ENCODE results near the gene HDAC11. TPM values are rescaled to one million over a fixed set of nuclear protein-coding genes. Genes with fewer than 3 reads are reported as not detected.

The HDAC11 gene
- total and polyA plus RNA-seq, 9 of the 15 experiments (the other 6 are each of a cell fraction or from before 2014, with no cell fraction given), result 0.60 to 6.0 (median 4.5) TPM

- Histone ChIP-seq H3K9ac (ENCODE audit: insufficient read depth in 1 of 2, low read depth in 2 of 2, low read length in 2 of 2) (peak overlapping the region in 1 of 2 experiments; percentile 2; a peak in 1 of 4 replicates), H3K27ac (ENCODE audit: extremely low read depth, low read depth, low read length) (no peak overlapping the region), H3K79me2 (ENCODE audit: control insufficient read depth, insufficient read depth, low read length) (no peaks in the 10 kb centered on the region), H3K4me1 (replicated peaks in 1 of 2; ENCODE audit: control insufficient read depth in 2 of 2, insufficient read depth in 2 of 2, low read length in 2 of 2) (peaks cover 19 to 30% of the 10 kb centered on the region in 2 experiments; a peak in 4 of 5 replicates), H4K20me1 (replicated peaks; ENCODE audit: control insufficient read depth, insufficient read depth, low read length) (peaks cover 21% of the 10 kb centered on the region), H3K9me1 (ENCODE audit: control insufficient read depth, insufficient read depth, low read length) (peaks cover 3% of the 10 kb centered on the region), H3K4me2 (ENCODE audit: insufficient read depth, low read length) (no peak overlapping the region), H3K4me3 (no peak overlapping the region), H3K27me3 (ENCODE audit: control insufficient read depth in 2 of 2, insufficient read depth in 2 of 2, low read length in 2 of 2) (peaks cover 3 to 24% of the 10 kb centered on the region in 2 experiments; a peak in 3 of 5 replicates), H3K36me3 (ENCODE audit: control insufficient read depth, insufficient read depth, low read length) (no peaks in the 10 kb centered on the region), H2AFZ (ENCODE audit: low read depth, low read length) (no peak overlapping the region), H3K9me3 (replicated peaks; ENCODE audit: control insufficient read depth, insufficient read depth, low read depth, low read length) (no peaks in the 10 kb centered on the region)
- CTCF ChIA-PET (ENCODE audit: low intra/inter-chr PET ratio), result no interaction called here
- intact Hi-C loops (cut with micrococcal nuclease) (no loop called here), in situ Hi-C loops (cut with MboI) (no loop called here)
- FAIRE-seq, result peak; percentile 82
- BruUV-seq (replicated peaks), result no TSS peak
- peak in 1 of 4 experiments; percentile 34 for DNase-seq (ENCODE audit: extremely low read depth in 1 of 4, low spot score in 3 of 4)
- no peak for TF ChIP-seq ZNF75A (CRISPR knock-in tag; IDR thresholded peaks at IDR 0.05)
- peak; percentile 28; the same call in 1 of the 2 replicates for TF ChIP-seq HMBOX1 (IDR thresholded peaks at IDR 0.05)
- ATAC-seq, result no peak
- 13% methylated on average over 6 of the region's 6 CpGs for WGBS (ENCODE audit: insufficient coverage, low coverage, missing lambda C conversion rate)
- POLR2A ChIA-PET, result interaction anchor here (0.6 to 1.6 kb wide), 4 partner anchors 11 to 737 kb away, joined by 3 to 5 read pairs (median 3); no protein-coding TSS in a partner anchor
Measured at GRCh38 chr3:13544293-13544831, 64.3 kb downstream of the HDAC11 start.

Measured in K562 (cell line).